A673 (cell line): Measurements from ENCODE around the gene NARF.

Source experiments
- CTCF ChIP-seq: fragments of 300-800, 200-600 bp; sonication (generic); conservative IDR thresholded peaks from 2 replicates; pipeline ENCODE4 v1.5.1; 2017; ENCODE audit warnings: low read depth, mild to moderate bottlenecking, antibody characterized with exemption, low read length, moderate library complexity, mixed read lengths
- EZH2 ChIP-seq: fragments of 200-600 bp; sonication (generic); IDR thresholded peaks from 2 replicates; pipeline ENCODE4 v1.6.1; 2017; ENCODE audit warnings: borderline replicate concordance, low read depth, mild to moderate bottlenecking, mixed read lengths, antibody characterized with exemption, low read length; ENCODE audit not compliant: poor library complexity, severe bottlenecking

GRCh38 chr17:82491533-82491932, 33.0 kb downstream of the NARF start:
- no peak for TF ChIP-seq CTCF
- TF ChIP-seq EZH2: no peak
